Vagina (tissue), 2 donors: ENCODE measurements around the gene TEKT2. TPM values are rescaled to one million over a fixed set of nuclear protein-coding genes. Genes with fewer than 3 reads are reported as not detected.

Experiments used
- DNase-seq, 2 donors: peaks; one replicate each; pipeline ENCODE4 v3.0.0-alpha.2; 2017; ENCODE audit errors: extremely low spot score in 2 of 2
- H3K27ac ChIP-seq: fragments of 200-600 bp; sonication (generic); one replicate; pipeline ENCODE4 v1.5.1; 2019
- H3K27me3 ChIP-seq: fragments of 200-600 bp; sonication (generic); one replicate; pipeline ENCODE4 v1.5.1; 2019
- H3K36me3 ChIP-seq, 2 donors: fragments of 200-600 bp; sonication (generic); one replicate each; pipeline ENCODE4 v1.5.1; 2017 to 2019
- H3K4me1 ChIP-seq: fragments of 200-600 bp; sonication (generic); one replicate; pipeline ENCODE4 v1.5.1; 2019
- H3K4me3 ChIP-seq, 2 donors: fragments of 200-600 bp; sonication (generic); 1 replicate in 1 of 2; 2 replicates in 1 of 2; pipeline ENCODE4 v1.5.1; 2016 to 2019
- H3K9me3 ChIP-seq: fragments of 200-600 bp; sonication (generic); one replicate; pipeline ENCODE4 v1.5.1; 2019
- CTCF ChIP-seq, 3 experiments: fragments of 450-650 bp in 2 of 3; fragments of 200-600 bp in 1 of 3; sonication (generic) in 1 of 3; IDR thresholded peaks; one replicate each; pipeline ENCODE4 v1.5.1; 2017 to 2019; ENCODE audit warnings: antibody characterized with exemption in 3 of 3, mild to moderate bottlenecking in 2 of 3, moderate library complexity in 2 of 3
- POLR2A ChIP-seq, 2 donors: fragments of 450-650 bp; IDR thresholded peaks; one replicate each; pipeline ENCODE4 v1.6.1; 2017; ENCODE audit warnings: antibody characterized with exemption in 2 of 2, mild to moderate bottlenecking in 2 of 2, moderate library complexity in 2 of 2
- POLR2AphosphoS5 ChIP-seq, 2 donors: sonication (generic); formaldehyde crosslinking; IDR thresholded peaks; one replicate each; pipeline ENCODE4 v1.9.0; 2017; ENCODE audit warnings: antibody characterized with exemption in 2 of 2, mild to moderate bottlenecking in 2 of 2, low read depth in 1 of 2; ENCODE audit not compliant: insufficient read depth in 1 of 2
- intact Hi-C: fragments of 100-400 bp; cut with DNase I; formaldehyde crosslinking; loops from one replicate; pipeline ENCODE4 v1.15.1; 2023
- total RNA-seq: library from RNA; depleted of rRNA; stranded (reverse); fragments of >200 nt; gene quantifications from one replicate; pipeline ENCODE4 v1.2.3, GENCODE V29; 2016

TEKT2 gene
- total RNA-seq, 1 donor from 2014 or later = not detected

DNA sequence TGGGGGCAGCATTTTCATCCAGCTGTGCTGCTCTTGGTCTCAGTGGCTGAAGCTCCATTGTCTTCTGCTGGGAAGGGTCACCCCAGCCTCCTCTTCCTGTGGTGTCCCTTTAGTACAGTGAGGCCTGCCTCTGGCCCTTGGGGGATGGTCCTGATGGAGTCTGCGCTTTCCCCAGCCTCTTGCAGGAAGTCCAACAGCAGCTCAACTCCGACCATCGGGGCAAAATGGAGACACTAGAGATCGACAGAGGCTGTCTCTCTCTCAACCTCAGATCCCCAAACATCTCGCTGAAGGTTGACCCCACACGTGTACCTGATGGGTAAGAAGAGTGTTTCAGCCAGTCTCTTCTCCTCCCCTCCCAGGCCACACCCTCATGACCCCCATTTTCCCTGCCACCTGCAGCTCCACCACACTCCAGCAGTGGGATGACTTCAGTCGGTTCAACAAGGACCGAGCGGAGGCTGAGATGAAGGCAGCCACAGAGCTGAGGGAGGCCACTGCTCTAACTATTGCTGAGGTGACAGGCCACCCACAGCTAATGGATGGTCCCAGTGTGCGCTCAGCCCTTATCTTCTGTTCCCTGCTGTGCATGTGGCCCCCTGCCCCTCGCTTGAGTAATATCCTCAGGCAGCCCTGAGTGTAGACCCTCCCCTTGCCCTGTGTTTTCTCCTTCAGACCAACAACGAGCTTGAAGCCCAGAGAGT lies 2.8 kb downstream of the TEKT2 start:
- intact Hi-C loops = no loop called here
- no peak overlapping the region for H3K27ac ChIP-seq
- H3K4me1 ChIP-seq = peaks cover 40% of the 10 kb centered on the region
- H3K9me3 ChIP-seq = no peaks in the 10 kb centered on the region
- H3K4me3 ChIP-seq = no peak overlapping the region
- no peaks in the 10 kb centered on the region for H3K27me3 ChIP-seq
- TF ChIP-seq POLR2A (IDR thresholded peaks at IDR 0.05) (no peak), CTCF (IDR thresholded peaks at IDR 0.05) (no peak)
- H3K36me3 ChIP-seq = peaks cover 0 to 5% of the 10 kb centered on the region in 2 donors
- DNase-seq = no peak

DNA sequence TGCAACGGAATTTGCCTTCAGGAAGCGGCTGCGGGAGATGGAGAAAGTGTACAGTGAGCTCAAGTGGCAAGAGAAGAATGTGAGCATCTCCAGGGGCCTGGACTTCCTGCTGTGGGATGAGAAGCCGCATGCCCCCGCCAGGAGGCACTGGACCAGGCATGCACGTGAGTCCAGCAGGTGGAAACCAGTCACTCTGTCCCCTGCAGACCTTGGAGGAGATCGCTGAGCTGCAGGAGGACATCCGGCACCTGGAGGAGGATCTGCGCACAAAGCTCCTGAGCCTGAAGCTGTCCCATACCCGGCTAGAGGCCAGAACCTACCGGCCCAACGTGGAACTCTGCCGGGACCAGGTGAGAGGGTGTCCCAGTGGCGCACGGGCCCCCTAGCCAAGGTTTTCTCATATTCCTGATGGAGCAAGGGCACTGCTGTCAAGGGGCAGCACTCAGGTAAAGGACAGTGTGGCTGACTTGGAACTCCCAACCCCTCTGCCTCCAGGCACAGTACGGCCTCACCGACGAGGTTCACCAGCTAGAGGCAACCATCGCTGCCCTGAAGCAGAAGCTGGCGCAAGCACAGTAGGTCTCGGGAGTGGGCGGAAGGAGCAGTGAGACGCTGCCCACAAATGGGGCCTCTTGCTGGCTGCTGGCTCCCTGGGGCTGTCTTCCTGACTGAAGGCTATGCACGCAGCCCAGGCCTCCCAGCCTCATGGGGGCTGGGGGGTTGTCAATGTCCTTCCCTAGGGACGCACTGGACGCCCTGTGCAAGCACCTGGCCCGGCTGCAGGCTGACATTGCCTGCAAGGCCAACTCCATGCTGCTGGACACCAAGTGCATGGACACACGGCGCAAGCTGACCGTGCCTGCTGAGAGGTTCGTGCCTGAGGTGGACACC lies 3.6 kb downstream of the TEKT2 start:
- intact Hi-C loops = no loop called here
- Histone ChIP-seq H3K27ac (no peak overlapping the region), H3K4me3 (peak overlapping the region in 1 of 2 donors; percentile 99), H3K9me3 (no peaks in the 10 kb centered on the region), H3K27me3 (no peaks in the 10 kb centered on the region), H3K36me3 (peaks cover 0 to 13% of the 10 kb centered on the region in 2 donors), H3K4me1 (peaks cover 40% of the 10 kb centered on the region)
- TF ChIP-seq CTCF (IDR thresholded peaks at IDR 0.05) (no peak), POLR2A (IDR thresholded peaks at IDR 0.05) (no peak), POLR2AphosphoS5 (IDR thresholded peaks at IDR 0.05; ENCODE audit: insufficient read depth in 1 of 2, low read depth in 1 of 2) (no peak)
- no peak for DNase-seq

- Histone ChIP-seq H3K9me3 (no peaks in the 10 kb centered on the region), H3K27me3 (no peaks in the 10 kb centered on the region), H3K4me3 (peak overlapping the region; percentile 89 to 99), H3K36me3 (peaks cover 0 to 21% of the 10 kb centered on the region in 2 donors), H3K4me1 (peaks cover 40% of the 10 kb centered on the region), H3K27ac (peak overlapping the region; percentile 88)
- intact Hi-C loops = no loop called here
- TF ChIP-seq POLR2A (IDR thresholded peaks at IDR 0.05) (no peak), POLR2AphosphoS5 (IDR thresholded peaks at IDR 0.05; ENCODE audit: insufficient read depth in 1 of 2, low read depth in 1 of 2) (no peak), CTCF (IDR thresholded peaks at IDR 0.05) (no peak)
- DNase-seq = no peak
Measured at GRCh38 chr1:36088265-36088576, 4.3 kb downstream of the TEKT2 start.

DNA sequence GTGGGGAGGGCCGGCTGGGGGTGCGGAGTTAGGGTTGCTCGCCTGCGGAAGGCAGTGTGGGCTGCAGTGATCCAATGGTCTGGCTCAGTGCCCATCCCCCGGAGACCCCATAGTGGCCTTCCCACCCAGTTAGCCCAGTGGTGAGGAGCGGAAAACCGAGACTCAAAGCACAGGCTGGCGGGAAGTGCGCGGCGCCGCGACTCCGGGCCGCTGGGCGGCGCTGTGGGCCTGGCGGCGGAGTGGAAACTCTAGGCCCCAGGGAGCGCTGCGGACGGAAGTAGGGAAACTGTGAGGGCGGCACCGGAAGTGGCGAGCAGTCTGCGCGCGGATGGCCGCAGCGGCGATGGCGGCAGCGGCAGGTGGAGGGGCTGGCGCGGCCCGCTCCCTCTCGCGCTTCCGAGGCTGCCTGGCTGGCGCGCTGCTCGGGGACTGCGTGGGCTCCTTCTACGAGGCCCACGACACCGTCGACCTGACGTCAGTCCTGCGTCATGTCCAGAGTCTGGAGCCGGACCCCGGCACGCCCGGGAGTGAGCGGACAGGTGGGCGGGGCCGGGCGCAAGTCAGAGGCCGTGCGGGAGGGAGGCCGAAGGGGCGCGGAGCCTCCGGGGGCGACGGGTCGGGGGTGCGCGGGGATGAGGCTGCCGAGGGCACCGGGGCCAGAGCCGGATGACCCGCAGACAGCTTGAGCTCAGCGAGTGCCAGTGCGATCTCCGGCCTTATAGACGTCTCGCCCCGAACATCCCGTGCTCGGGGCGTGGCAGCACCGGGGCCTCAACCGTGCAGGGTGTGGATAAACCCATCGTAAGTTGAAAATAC lies 4.9 kb downstream of the TEKT2 start, which contains the start of gene ADPRS:
Gene ADPRS (plus strand): TSS at position 316 of the 816 bp plus-strand sequence. CDS start 13 bp downstream, at position 329.
- intact Hi-C loops = no loop called here
- Histone ChIP-seq H3K4me1 (peaks cover 38% of the 10 kb centered on the region), H3K4me3 (peak within 1 kb of the TSS; percentile 89 to 99), H3K36me3 (peaks cover 0 to 26% of the 10 kb centered on the region in 2 donors), H3K27me3 (no peaks in the 10 kb centered on the region), H3K27ac (peak within 1 kb of the TSS; percentile 88), H3K9me3 (no peaks in the 10 kb centered on the region)
- DNase-seq = peak in 1 of 2 donors; percentile 96
- TF ChIP-seq POLR2A (IDR thresholded peaks at IDR 0.05) = peak in 1 of 2 donors; percentile 60
- TF ChIP-seq POLR2AphosphoS5 (IDR thresholded peaks at IDR 0.05; ENCODE audit: insufficient read depth in 1 of 2, low read depth in 1 of 2) = peak; percentile 78 to 86
- peak; percentile 89 to 99 (median 99) for TF ChIP-seq CTCF (IDR thresholded peaks at IDR 0.05)
